Keratinocyte (primary cell): ENCODE measurements around the gene LRRC7. TPM values are rescaled to one million over a fixed set of nuclear protein-coding genes. Genes with fewer than 3 reads are reported as not detected.

Experiments used
- DNase-seq: peaks from one replicate; pipeline ENCODE4 v3.0.0-alpha.2; 2011; ENCODE audit warnings: low read depth, missing footprints, low spot score
- FAIRE-seq: peaks from 2 replicates; lab custom pipeline; 2011; peaks lifted over from hg19 to GRCh38; lab: Jason Lieb, UNC
- H2AFZ ChIP-seq: 2 replicates; pipeline ENCODE4 v1.6.0; 2012; ENCODE audit warnings: low read length, control low read depth, inconsistent platforms; ENCODE audit not compliant: control insufficient read depth
- H3K27ac ChIP-seq: 2 replicates; pipeline ENCODE4 v1.5.1; 2011; ENCODE audit warnings: low read length; ENCODE audit not compliant: control insufficient read depth, insufficient read depth
- H3K27me3 ChIP-seq: 3 replicates; pipeline ENCODE4 v1.6.0; 2011; ENCODE audit warnings: low read length; ENCODE audit not compliant: control insufficient read depth, insufficient read depth; ENCODE audit errors: extremely low read depth
- H3K36me3 ChIP-seq, 2 experiments: 2 replicates in 1 of 2; 3 replicates in 1 of 2; pipeline ENCODE4 v1.5.1; 2011; ENCODE audit warnings: low read length in 2 of 2, mild to moderate bottlenecking in 1 of 2; ENCODE audit not compliant: control insufficient read depth in 2 of 2, insufficient read depth in 2 of 2; ENCODE audit errors: extremely low read depth in 1 of 2
- H3K4me1 ChIP-seq: 3 replicates; pipeline ENCODE4 v1.5.1; 2011; ENCODE audit warnings: low read length; ENCODE audit not compliant: control insufficient read depth, insufficient read depth; ENCODE audit errors: extremely low read depth
- H3K4me2 ChIP-seq: 3 replicates; pipeline ENCODE4 v1.6.0; 2011; ENCODE audit warnings: low read depth, low read length; ENCODE audit not compliant: control insufficient read depth, insufficient read depth; ENCODE audit errors: extremely low read depth
- H3K4me3 ChIP-seq, 3 experiments: fragments of 200-600 bp in 1 of 3; sonication (generic) in 1 of 3; 2 replicates in 2 of 3; 3 replicates in 1 of 3; pipeline ENCODE4 v1.5.1; 2011 to 2016; ENCODE audit warnings: low read length in 3 of 3, mild to moderate bottlenecking in 3 of 3, control low read depth in 2 of 3, inconsistent platforms in 1 of 3, low read depth in 1 of 3, mixed read lengths in 1 of 3, mixed run types in 1 of 3, moderate library complexity in 1 of 3; ENCODE audit not compliant: control insufficient read depth in 2 of 3, insufficient read depth in 2 of 3; ENCODE audit errors: extremely low read depth in 1 of 3
- H3K79me2 ChIP-seq: 2 replicates; pipeline ENCODE4 v1.6.0; 2012; ENCODE audit warnings: low read length; ENCODE audit not compliant: control insufficient read depth, insufficient read depth
- H3K9ac ChIP-seq: 3 replicates; pipeline ENCODE4 v1.6.0; 2011; ENCODE audit warnings: low read length; ENCODE audit not compliant: control insufficient read depth, insufficient read depth; ENCODE audit errors: extremely low read depth
- H3K9me1 ChIP-seq: 3 replicates; pipeline ENCODE4 v1.6.0; 2011; ENCODE audit warnings: low read length; ENCODE audit not compliant: control insufficient read depth, insufficient read depth; ENCODE audit errors: extremely low read depth
- H3K9me3 ChIP-seq: 2 replicates; pipeline ENCODE4 v1.5.1; 2012; ENCODE audit warnings: low read depth, low read length; ENCODE audit not compliant: control insufficient read depth
- H4K20me1 ChIP-seq: 3 replicates; pipeline ENCODE4 v1.6.0; 2011; ENCODE audit warnings: low read length; ENCODE audit not compliant: control insufficient read depth, insufficient read depth; ENCODE audit errors: extremely low read depth
- CTCF ChIP-seq, 3 experiments: IDR thresholded peaks in 1 of 3; conservative IDR thresholded peaks in 1 of 3; optimal IDR thresholded peaks in 1 of 3; 2 replicates in 2 of 3; 3 replicates in 1 of 3; pipeline versions ENCODE3 to v1.5.1; 2011; ENCODE audit warnings: low read length in 3 of 3, mild to moderate bottlenecking in 3 of 3, moderate library complexity in 2 of 3, control low read depth in 1 of 3, inconsistent platforms in 1 of 3; ENCODE audit not compliant: insufficient read depth in 2 of 3; ENCODE audit errors: extremely low read depth in 1 of 3
- EZH2 ChIP-seq: IDR thresholded peaks from one replicate; pipeline ENCODE4 v1.6.1; 2012; ENCODE audit warnings: inconsistent platforms, mild to moderate bottlenecking, low read length, moderate library complexity
- dilution Hi-C: fragments of 300-500 bp; cut with MboI; formaldehyde crosslinking; loops from one replicate; pipeline ENCODE4 v1.7.0; 2020; ENCODE audit warnings: low sequenced_read_pairs; ENCODE audit not compliant: extremely low pct_ligation_motif_present
- polyA plus RNA-seq, 5 experiments: library from polyadenylated mRNA; depleted of rRNA in 3 of 5; stranded (reverse) in 3 of 5; stranded (forward) in 1 of 5; unstranded in 1 of 5; fragments of >200 nt; gene quantifications; 1 replicate in 1 of 5; 2 replicates in 3 of 5; 3 replicates in 1 of 5; pipeline versions ENCODE4 v1.2.1 to v1.2.3, GENCODE V29; 2011 to 2012; ENCODE audit warnings: missing spikeins in 2 of 5, low read depth in 1 of 5, low replicate concordance in 1 of 5

Gene LRRC7
- polyA plus RNA-seq, 1 donor (not counting 4 experiments of a cell fraction or from before 2014, with no cell fraction given) = 0.28 TPM

- dilution Hi-C loops = no loop called here
- H4K20me1 ChIP-seq = no peaks in the 10 kb centered on the region
- H3K4me2 ChIP-seq = no peak overlapping the region
- no peaks in the 10 kb centered on the region for H3K4me1 ChIP-seq
- H3K27me3 ChIP-seq = no peaks in the 10 kb centered on the region
- no peak overlapping the region for H3K9ac ChIP-seq
- H3K27ac ChIP-seq = no peak overlapping the region
- H3K9me3 ChIP-seq = no peaks in the 10 kb centered on the region
- no peaks in the 10 kb centered on the region for H3K9me1 ChIP-seq
- TF ChIP-seq EZH2 = no peak
- no peak for TF ChIP-seq CTCF (optimal IDR thresholded peaks at IDR 0.05 in 1 of 3, IDR thresholded peaks at IDR 0.05 in 1 of 3, conservative IDR thresholded peaks at IDR 0.05 in 1 of 3; ENCODE audit: extremely low read depth in 1 of 3, insufficient read depth in 2 of 3, low read length in 3 of 3)
- no peaks in the 10 kb centered on the region for H3K79me2 ChIP-seq
- DNase-seq = no peak
- H3K36me3 ChIP-seq = no peaks in the 10 kb centered on the region
- no peak overlapping the region for H3K4me3 ChIP-seq
- FAIRE-seq = peak; percentile 26
- peak overlapping the region; percentile 69 for H2AFZ ChIP-seq
Measured at GRCh38 chr1:69914976-69915765, 347.4 kb downstream of the LRRC7 start.

GRCh38 chr1:69919129-69919921, 351.6 kb downstream of the LRRC7 start:
- Histone ChIP-seq H3K9me3 (no peaks in the 10 kb centered on the region), H3K79me2 (no peaks in the 10 kb centered on the region), H3K27ac (no peak overlapping the region), H3K4me3 (no peak overlapping the region), H4K20me1 (no peaks in the 10 kb centered on the region), H2AFZ (no peak overlapping the region), H3K9me1 (no peaks in the 10 kb centered on the region), H3K9ac (no peak overlapping the region), H3K36me3 (no peaks in the 10 kb centered on the region), H3K4me1 (no peaks in the 10 kb centered on the region), H3K4me2 (no peak overlapping the region), H3K27me3 (no peaks in the 10 kb centered on the region)
- FAIRE-seq (no peak), DNase-seq (no peak)
- dilution Hi-C loops = no loop called here
- TF ChIP-seq CTCF (optimal IDR thresholded peaks at IDR 0.05 in 1 of 3, IDR thresholded peaks at IDR 0.05 in 1 of 3, conservative IDR thresholded peaks at IDR 0.05 in 1 of 3; ENCODE audit: extremely low read depth in 1 of 3, insufficient read depth in 2 of 3, low read length in 3 of 3) = no peak
